GM20431 (cell line): ENCODE measurements around the gene IDH3A.

Source experiments
- in situ Hi-C: fragments of 300-500 bp; cut with MseI, MboI; formaldehyde crosslinking; loops from one replicate; pipeline ENCODE4 v1.15.0; 2020; ENCODE audit warnings: low sequenced_read_pairs; ENCODE audit not compliant: unreplicated experiment

Gene IDH3A

GRCh38 chr15:78212546-78213424, 63.6 kb downstream of the IDH3A start:
- in situ Hi-C loops = no loop called here

DNA sequence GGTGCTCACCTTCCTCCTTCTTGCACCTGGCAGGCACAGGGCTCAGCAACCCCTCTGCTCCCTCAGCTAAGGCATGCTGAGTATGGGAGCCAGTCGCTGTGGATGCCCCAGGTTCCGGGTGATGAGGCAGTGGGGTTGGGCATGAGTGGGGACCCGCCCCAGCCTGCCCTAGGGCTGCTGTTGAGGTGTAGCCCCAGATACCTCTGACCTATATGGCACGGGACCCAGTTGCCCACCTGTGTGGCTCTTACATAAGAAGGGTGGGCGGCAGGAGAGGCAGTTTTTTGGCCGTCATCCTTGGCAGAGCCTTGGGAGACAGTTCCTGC, 64.2 kb downstream of the IDH3A start:
- in situ Hi-C loops = no loop called here

- in situ Hi-C loops = no loop called here
These were observed 64.8 kb downstream of the IDH3A start for GRCh38 chr15:78213956-78214355.

DNA sequence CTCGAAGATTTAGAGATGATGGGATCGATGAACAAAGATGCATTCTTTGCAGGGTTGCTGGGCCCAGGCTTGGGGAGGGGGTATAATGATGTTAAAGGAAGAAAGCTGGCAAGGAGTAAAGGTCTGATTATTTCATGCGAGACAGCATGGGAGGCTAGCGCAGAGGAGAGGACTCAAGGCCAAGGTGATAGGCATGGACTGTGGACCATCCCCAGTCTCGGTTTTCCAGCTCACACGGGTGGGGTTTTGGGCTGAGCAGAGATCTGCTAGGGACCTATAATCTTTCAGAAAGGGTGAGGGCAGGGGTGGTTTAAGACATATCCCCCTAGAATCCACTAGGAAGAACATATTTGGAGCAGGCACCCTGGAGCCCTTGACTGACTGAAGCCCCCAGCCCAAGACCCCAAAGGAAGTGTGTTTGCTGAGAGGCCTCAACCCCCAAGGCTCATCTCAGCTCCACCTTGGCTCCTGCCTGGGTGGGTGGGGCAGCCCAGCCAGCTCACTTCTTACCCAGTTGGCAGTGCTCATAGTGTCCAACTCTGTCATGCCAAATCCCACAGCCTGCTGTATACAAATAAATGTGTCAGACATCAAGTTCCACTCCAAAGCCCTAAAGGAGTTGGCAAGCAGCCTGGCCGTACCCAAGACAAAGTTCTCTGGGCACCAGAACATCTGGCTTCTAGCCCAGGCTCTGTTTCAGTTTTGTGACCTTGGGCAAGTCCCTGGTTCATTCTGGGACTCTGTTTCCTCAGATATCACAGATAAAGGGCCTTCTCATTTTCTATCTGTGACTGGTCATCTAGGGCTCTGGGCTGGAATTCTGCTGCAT, 67.3 kb downstream of the IDH3A start:
- in situ Hi-C loops = no loop called here

- in situ Hi-C loops = no loop called here
These were observed 71.6 kb downstream of the IDH3A start for GRCh38 chr15:78220713-78221112.
